Inflammatory macrophage (primary cell): ENCODE results near the gene KDM5B.

ENCODE experiments used
- DNase-seq, 2 donors: peaks; one replicate each; pipeline ENCODE4 v3.0.0-alpha.2; 2020 to 2022

Gene KDM5B

GRCh38 chr1:202711949-202712635 is 96.1 kb downstream of the KDM5B start:
- no peak for DNase-seq

- no peak for DNase-seq
Measured at GRCh38 chr1:202710070-202711045, 97.9 kb downstream of the KDM5B start, which contains the start of gene SYT2. TSS of gene SYT2 (minus strand) at chr1:202710454. CDS start at chr1:202605772, 104,682 bp downstream.

GRCh38 chr1:202709276-202710041 is 98.8 kb downstream of the KDM5B start:
- DNase-seq = no peak

- no peak for DNase-seq
Measured at GRCh38 chr1:202708456-202709275, 99.6 kb downstream of the KDM5B start.

GRCh38 chr1:202706851-202707250 is 101.4 kb downstream of the KDM5B start:
- no peak for DNase-seq

- DNase-seq = no peak
Measured at GRCh38 chr1:202704601-202705000, 103.6 kb downstream of the KDM5B start.

- no peak for DNase-seq
Measured at GRCh38 chr1:202703191-202703590, 105.0 kb downstream of the KDM5B start.

GRCh38 chr1:202702088-202702487 is 106.1 kb downstream of the KDM5B start:
- DNase-seq = no peak

GRCh38 chr1:202701200-202701599 is 107.0 kb downstream of the KDM5B start:
- no peak for DNase-seq

GRCh38 chr1:202700061-202700460 is 108.2 kb downstream of the KDM5B start:
- no peak for DNase-seq

GRCh38 chr1:202698276-202698675 is 109.9 kb downstream of the KDM5B start:
- DNase-seq = no peak

GRCh38 chr1:202697038-202697437 is 111.2 kb downstream of the KDM5B start:
- DNase-seq = no peak

- no peak for DNase-seq
Measured at GRCh38 chr1:202694314-202694713, 113.9 kb downstream of the KDM5B start.

- peak; percentile 48 to 68 for DNase-seq
Measured at GRCh38 chr1:202692959-202693555, 115.2 kb downstream of the KDM5B start.

GRCh38 chr1:202691816-202692215 is 116.4 kb downstream of the KDM5B start:
- no peak for DNase-seq

- no peak for DNase-seq
Measured at GRCh38 chr1:202689493-202690342, 118.5 kb downstream of the KDM5B start.

- DNase-seq = no peak
Measured at GRCh38 chr1:202689082-202689481, 119.1 kb downstream of the KDM5B start.

- no peak for DNase-seq
Measured at GRCh38 chr1:202688401-202688800, 119.8 kb downstream of the KDM5B start.

- DNase-seq = no peak
Measured at GRCh38 chr1:202687798-202688197, 120.4 kb downstream of the KDM5B start.

- DNase-seq = no peak
Measured at GRCh38 chr1:202687370-202687769, 120.9 kb downstream of the KDM5B start.

GRCh38 chr1:202685641-202686040 is 122.6 kb downstream of the KDM5B start:
- DNase-seq = no peak
